PC-3 (cell line): ENCODE results near the gene IGFBP4.

Experiments
- EZH2 ChIP-seq: fragments of 300-600 bp; sonication (generic); IDR thresholded peaks from one replicate; pipeline ENCODE4 v1.6.1; 2017; ENCODE audit warnings: antibody characterized with exemption, mild to moderate bottlenecking, low read length; ENCODE audit not compliant: unreplicated experiment
- TF ChIP-seq, protein P1 (sequence below): fragments of 300-600 bp; sonication (generic); conservative IDR thresholded peaks from 2 replicates; pipeline ENCODE4 v1.5.1; 2017; ENCODE audit warnings: antibody characterized with exemption, low read depth, mild to moderate bottlenecking, low read length

DNA sequence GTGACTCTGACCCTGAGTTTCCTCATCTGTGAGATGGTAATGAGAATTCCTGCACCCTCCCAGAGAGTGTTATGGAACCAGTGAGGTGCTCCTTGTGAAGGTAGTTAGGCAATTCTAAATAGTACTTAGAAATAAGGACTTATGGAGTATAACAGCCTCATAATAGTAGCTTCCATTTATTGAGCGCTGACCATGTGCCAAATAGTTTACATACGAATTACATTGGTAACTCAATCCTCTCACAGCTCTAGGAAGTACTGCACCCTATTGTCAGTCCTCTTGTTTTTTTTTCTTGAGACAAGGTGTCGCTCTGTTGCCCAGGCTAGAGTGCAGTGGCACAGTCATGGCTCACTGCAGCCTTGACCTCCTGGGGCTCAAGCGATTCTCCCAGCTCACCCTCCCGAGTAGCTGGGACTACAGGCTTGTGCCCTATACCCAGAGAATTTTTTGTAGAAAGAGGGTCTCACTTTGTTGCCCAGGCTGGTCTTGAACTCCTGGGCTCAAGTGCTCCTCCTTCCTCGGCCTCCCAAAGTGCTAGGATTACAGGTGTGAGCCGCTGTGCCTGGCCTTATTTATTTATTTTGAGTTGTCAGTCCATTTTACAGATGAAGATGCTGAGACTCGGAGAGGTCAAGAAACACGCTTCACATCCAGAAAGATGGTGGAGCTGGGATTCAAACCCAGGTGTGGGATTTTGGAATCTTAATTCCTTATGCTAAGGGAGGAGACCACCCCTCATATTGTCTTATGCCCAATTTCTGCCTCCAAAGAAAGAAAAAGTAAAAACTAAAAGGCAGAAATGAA, 55.2 kb downstream of the IGFBP4 start:
- TF ChIP-seq, protein P1, sequence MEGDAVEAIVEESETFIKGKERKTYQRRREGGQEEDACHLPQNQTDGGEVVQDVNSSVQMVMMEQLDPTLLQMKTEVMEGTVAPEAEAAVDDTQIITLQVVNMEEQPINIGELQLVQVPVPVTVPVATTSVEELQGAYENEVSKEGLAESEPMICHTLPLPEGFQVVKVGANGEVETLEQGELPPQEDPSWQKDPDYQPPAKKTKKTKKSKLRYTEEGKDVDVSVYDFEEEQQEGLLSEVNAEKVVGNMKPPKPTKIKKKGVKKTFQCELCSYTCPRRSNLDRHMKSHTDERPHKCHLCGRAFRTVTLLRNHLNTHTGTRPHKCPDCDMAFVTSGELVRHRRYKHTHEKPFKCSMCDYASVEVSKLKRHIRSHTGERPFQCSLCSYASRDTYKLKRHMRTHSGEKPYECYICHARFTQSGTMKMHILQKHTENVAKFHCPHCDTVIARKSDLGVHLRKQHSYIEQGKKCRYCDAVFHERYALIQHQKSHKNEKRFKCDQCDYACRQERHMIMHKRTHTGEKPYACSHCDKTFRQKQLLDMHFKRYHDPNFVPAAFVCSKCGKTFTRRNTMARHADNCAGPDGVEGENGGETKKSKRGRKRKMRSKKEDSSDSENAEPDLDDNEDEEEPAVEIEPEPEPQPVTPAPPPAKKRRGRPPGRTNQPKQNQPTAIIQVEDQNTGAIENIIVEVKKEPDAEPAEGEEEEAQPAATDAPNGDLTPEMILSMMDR: no peak
- no peak for TF ChIP-seq EZH2
